PFSK-1 (cell line): ENCODE measurements around the gene KHDC3L.

Experiments used
- POLR2AphosphoS5 ChIP-seq: IDR thresholded peaks from 2 replicates; pipeline ENCODE4 v1.6.1; 2012; ENCODE audit warnings: low read depth, mild to moderate bottlenecking, control low read depth, low read length, moderate library complexity
- SIN3A ChIP-seq: IDR thresholded peaks from 2 replicates; pipeline ENCODE4 v1.6.1; 2012; ENCODE audit warnings: mild to moderate bottlenecking, low read length, moderate library complexity, borderline replicate concordance; ENCODE audit not compliant: insufficient read depth
- TAF1 ChIP-seq: IDR thresholded peaks from 2 replicates; pipeline ENCODE4 v1.6.1; 2012; ENCODE audit warnings: low read length, control low read depth, borderline replicate concordance; ENCODE audit not compliant: insufficient read depth
- TF ChIP-seq, protein P1 (sequence below), 2 experiments: IDR thresholded peaks; 2 replicates each; pipeline versions ENCODE4 v1.6.1 to v1.8.0; 2011 to 2012; ENCODE audit warnings: low read depth in 2 of 2, low read length in 2 of 2, control low read depth in 1 of 2, inconsistent platforms in 1 of 2, mild to moderate bottlenecking in 1 of 2, moderate library complexity in 1 of 2; ENCODE audit not compliant: insufficient read depth in 1 of 2

DNA sequence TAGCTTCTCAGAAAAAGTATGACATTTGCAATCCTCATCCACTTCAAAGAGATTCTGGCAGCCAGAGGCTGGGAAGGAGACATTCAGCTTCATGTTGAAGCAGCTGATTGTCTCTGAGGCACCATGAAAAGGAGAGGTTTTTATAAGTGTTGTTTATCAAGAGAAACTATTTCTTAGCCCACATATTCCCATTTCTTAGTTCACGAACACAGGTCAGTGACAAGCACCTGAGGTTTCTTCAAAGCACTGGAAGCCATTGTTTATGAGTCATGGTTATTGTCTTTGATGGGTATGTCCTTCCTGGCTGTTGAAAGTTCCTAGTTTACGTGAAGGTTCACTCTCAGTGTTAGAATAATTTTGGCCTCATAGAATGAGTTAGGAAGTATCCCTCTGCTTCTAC, 29.2 kb downstream of the KHDC3L start:
- TF ChIP-seq SIN3A (no peak), POLR2AphosphoS5 (no peak), TAF1 (no peak)
- TF ChIP-seq, protein P1, sequence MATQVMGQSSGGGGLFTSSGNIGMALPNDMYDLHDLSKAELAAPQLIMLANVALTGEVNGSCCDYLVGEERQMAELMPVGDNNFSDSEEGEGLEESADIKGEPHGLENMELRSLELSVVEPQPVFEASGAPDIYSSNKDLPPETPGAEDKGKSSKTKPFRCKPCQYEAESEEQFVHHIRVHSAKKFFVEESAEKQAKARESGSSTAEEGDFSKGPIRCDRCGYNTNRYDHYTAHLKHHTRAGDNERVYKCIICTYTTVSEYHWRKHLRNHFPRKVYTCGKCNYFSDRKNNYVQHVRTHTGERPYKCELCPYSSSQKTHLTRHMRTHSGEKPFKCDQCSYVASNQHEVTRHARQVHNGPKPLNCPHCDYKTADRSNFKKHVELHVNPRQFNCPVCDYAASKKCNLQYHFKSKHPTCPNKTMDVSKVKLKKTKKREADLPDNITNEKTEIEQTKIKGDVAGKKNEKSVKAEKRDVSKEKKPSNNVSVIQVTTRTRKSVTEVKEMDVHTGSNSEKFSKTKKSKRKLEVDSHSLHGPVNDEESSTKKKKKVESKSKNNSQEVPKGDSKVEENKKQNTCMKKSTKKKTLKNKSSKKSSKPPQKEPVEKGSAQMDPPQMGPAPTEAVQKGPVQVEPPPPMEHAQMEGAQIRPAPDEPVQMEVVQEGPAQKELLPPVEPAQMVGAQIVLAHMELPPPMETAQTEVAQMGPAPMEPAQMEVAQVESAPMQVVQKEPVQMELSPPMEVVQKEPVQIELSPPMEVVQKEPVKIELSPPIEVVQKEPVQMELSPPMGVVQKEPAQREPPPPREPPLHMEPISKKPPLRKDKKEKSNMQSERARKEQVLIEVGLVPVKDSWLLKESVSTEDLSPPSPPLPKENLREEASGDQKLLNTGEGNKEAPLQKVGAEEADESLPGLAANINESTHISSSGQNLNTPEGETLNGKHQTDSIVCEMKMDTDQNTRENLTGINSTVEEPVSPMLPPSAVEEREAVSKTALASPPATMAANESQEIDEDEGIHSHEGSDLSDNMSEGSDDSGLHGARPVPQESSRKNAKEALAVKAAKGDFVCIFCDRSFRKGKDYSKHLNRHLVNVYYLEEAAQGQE (IDR thresholded peaks at IDR 0.05; ENCODE audit: insufficient read depth in 1 of 2, low read depth in 2 of 2, low read length in 2 of 2) = no peak
